Measurements from ENCODE around the gene CC2D2A. TPM values are rescaled to one million over a fixed set of nuclear protein-coding genes. Genes with fewer than 3 reads are reported as not detected.

CC2D2A gene
- total RNA-seq, 1 donor from 2014 or later = 9.6 TPM

DNA sequence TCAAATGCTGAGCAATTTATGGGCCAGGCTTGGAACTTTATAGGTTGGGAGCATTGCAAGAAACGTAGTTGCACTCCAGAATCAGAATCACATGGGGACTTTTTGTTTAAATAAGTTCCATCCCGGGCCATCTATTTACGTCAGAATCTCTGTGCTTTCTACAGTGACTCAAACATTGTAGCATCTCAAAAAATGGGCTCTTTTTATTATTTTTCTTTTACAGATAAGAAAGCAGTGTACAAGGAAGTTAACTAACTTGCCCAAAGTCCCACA lies 10.2 kb downstream of the CC2D2A start:
- no peaks in the 10 kb centered on the region for H3K9me3 ChIP-seq (replicated peaks)
- peaks cover 28% of the 10 kb centered on the region for H3K36me3 ChIP-seq
- peak overlapping the region; percentile 59 for H3K4me3 ChIP-seq
- H3K4me1 ChIP-seq = peaks cover 18% of the 10 kb centered on the region
- no peaks in the 10 kb centered on the region for H3K27me3 ChIP-seq (ENCODE audit: low read depth)
- TF ChIP-seq, protein P1, sequence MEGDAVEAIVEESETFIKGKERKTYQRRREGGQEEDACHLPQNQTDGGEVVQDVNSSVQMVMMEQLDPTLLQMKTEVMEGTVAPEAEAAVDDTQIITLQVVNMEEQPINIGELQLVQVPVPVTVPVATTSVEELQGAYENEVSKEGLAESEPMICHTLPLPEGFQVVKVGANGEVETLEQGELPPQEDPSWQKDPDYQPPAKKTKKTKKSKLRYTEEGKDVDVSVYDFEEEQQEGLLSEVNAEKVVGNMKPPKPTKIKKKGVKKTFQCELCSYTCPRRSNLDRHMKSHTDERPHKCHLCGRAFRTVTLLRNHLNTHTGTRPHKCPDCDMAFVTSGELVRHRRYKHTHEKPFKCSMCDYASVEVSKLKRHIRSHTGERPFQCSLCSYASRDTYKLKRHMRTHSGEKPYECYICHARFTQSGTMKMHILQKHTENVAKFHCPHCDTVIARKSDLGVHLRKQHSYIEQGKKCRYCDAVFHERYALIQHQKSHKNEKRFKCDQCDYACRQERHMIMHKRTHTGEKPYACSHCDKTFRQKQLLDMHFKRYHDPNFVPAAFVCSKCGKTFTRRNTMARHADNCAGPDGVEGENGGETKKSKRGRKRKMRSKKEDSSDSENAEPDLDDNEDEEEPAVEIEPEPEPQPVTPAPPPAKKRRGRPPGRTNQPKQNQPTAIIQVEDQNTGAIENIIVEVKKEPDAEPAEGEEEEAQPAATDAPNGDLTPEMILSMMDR (IDR thresholded peaks at IDR 0.05; ENCODE audit: borderline replicate concordance) = no peak
- peak overlapping the region; percentile 77 for H3K27ac ChIP-seq (replicated peaks)
- intact Hi-C loops (cut with micrococcal nuclease) = no loop called here
- DNase-seq = no peak

GRCh38 chr4:15481961-15482745 lies 12.5 kb downstream of the CC2D2A start:
- Histone ChIP-seq H3K9me3 (replicated peaks) (peaks cover 20% of the 10 kb centered on the region), H3K4me3 (no peak overlapping the region), H3K36me3 (peaks cover 28% of the 10 kb centered on the region), H3K27ac (replicated peaks) (peak overlapping the region; percentile 77), H3K4me1 (peaks cover 18% of the 10 kb centered on the region), H3K27me3 (ENCODE audit: low read depth) (no peaks in the 10 kb centered on the region)
- TF ChIP-seq, protein P1 (IDR thresholded peaks at IDR 0.05; ENCODE audit: borderline replicate concordance) = no peak
- DNase-seq = no peak
- intact Hi-C loops (cut with micrococcal nuclease) = no loop called here

GRCh38 chr4:15482842-15483241 lies 13.2 kb downstream of the CC2D2A start:
- no peaks in the 10 kb centered on the region for H3K27me3 ChIP-seq (ENCODE audit: low read depth)
- H3K4me3 ChIP-seq = no peak overlapping the region
- DNase-seq = no peak
- intact Hi-C loops (cut with micrococcal nuclease) = no loop called here
- peaks cover 18% of the 10 kb centered on the region for H3K4me1 ChIP-seq
- H3K36me3 ChIP-seq = peaks cover 28% of the 10 kb centered on the region
- peak overlapping the region; percentile 77 for H3K27ac ChIP-seq (replicated peaks)
- TF ChIP-seq, protein P1 (IDR thresholded peaks at IDR 0.05; ENCODE audit: borderline replicate concordance) = no peak
- H3K9me3 ChIP-seq (replicated peaks) = peaks cover 27% of the 10 kb centered on the region

DNA sequence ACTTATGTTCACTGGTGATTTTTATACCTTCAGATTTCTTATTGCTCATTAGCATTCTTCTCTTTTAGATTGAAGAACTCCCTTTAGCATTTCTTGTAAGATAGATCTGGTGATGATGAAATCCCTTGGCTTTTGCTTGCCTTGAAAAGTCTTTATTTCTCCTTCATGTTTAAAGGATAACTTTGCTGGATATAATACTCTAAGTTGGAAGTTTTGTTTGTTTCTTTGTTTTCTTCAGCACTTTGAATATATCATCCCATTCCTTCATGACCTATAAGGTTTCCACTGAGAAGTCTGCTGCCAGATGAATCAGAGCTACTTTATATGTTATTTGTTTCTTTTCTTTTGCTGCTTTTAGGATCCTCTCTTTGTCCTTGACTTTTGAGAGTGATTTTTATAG lies 18.5 kb downstream of the CC2D2A start:
- TF ChIP-seq, protein P1 (IDR thresholded peaks at IDR 0.05; ENCODE audit: borderline replicate concordance) = no peak
- peaks cover 39% of the 10 kb centered on the region for H3K9me3 ChIP-seq (replicated peaks)
- intact Hi-C loops (cut with micrococcal nuclease) = no loop called here

DNA sequence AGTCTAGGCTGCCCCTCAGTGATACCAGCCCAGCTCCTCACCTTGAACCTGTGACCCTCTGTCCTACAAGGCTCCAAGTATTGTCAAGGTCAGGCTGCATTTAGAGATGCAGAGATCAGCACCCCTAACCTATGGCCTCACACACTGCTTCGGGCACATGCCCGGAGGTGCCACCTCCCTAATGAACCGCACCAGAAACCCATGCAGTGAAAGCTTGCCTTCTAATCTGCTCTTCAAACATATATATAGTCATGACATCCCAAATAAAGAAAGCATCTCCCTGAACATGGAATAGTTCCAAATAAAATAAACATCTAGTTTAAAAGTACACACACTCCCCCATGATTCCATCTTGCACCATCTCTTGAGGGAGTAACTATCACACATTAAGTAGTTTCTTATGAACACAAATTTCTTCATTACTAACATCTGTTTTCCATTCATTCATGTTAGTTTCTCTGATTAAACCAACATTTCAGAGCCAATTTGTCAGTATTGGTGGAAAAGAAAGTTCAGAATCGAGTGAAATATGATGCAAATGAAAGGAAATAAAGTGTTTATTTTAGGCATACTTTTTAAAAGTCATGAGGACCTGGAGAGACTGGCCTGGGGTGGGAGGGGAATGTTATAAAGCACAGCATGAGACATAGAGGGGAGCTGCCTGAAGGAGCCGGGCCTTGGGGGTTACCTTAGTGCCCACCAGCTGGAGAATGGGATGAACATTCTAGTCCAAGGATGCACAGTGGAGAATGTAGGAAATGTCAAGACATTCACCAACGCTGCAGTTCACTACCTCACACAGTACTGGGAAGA lies 19.2 kb downstream of the CC2D2A start:
- no peak overlapping the region for H3K4me3 ChIP-seq
- H3K9me3 ChIP-seq (replicated peaks) = peaks cover 39% of the 10 kb centered on the region
- intact Hi-C loops (cut with micrococcal nuclease) = no loop called here
- peaks cover 14% of the 10 kb centered on the region for H3K4me1 ChIP-seq
- peak overlapping the region; percentile 60 for H3K27ac ChIP-seq (replicated peaks)
- TF ChIP-seq, protein P1 (IDR thresholded peaks at IDR 0.05; ENCODE audit: borderline replicate concordance) = no peak
- no peak for DNase-seq
- no peaks in the 10 kb centered on the region for H3K27me3 ChIP-seq (ENCODE audit: low read depth)
- peaks cover 22% of the 10 kb centered on the region for H3K36me3 ChIP-seq

More for the DNA sequence above, 18.5 kb downstream of the CC2D2A start:
- peaks cover 22% of the 10 kb centered on the region for H3K36me3 ChIP-seq
- H3K27me3 ChIP-seq (ENCODE audit: low read depth) = no peaks in the 10 kb centered on the region
- no peak overlapping the region for H3K4me3 ChIP-seq
- no peak for DNase-seq
- H3K27ac ChIP-seq (replicated peaks) = peak overlapping the region; percentile 60
- peaks cover 8% of the 10 kb centered on the region for H3K4me1 ChIP-seq
